GM18951 (cell line): Measurements from ENCODE around the gene FRS3.
"Not testable (repeated sequence)": the region's sequence is repeated elsewhere in the genome, so short reads cannot be mapped to it uniquely, and the experiment has no call there.

Experiments
- POLR2A ChIP-seq: IDR thresholded peaks from 4 replicates; pipeline ENCODE4 v1.6.1; 2011; ENCODE audit warnings: mild to moderate bottlenecking; ENCODE audit not compliant: insufficient read length, insufficient read depth; ENCODE audit errors: extremely low read depth
- in situ Hi-C: fragments of 300-500 bp; cut with MboI; formaldehyde crosslinking; loops from one replicate; pipeline ENCODE4 v1.12.0; 2022; ENCODE audit warnings: low sequenced_read_pairs, mixed read lengths, inconsistent platforms; ENCODE audit not compliant: unreplicated experiment

Gene FRS3

GRCh38 chr6:41771058-41771983 lies 8.4 kb downstream of the FRS3 start:
- TF ChIP-seq POLR2A, result no peak
- in situ Hi-C loops, result no loop called here

DNA sequence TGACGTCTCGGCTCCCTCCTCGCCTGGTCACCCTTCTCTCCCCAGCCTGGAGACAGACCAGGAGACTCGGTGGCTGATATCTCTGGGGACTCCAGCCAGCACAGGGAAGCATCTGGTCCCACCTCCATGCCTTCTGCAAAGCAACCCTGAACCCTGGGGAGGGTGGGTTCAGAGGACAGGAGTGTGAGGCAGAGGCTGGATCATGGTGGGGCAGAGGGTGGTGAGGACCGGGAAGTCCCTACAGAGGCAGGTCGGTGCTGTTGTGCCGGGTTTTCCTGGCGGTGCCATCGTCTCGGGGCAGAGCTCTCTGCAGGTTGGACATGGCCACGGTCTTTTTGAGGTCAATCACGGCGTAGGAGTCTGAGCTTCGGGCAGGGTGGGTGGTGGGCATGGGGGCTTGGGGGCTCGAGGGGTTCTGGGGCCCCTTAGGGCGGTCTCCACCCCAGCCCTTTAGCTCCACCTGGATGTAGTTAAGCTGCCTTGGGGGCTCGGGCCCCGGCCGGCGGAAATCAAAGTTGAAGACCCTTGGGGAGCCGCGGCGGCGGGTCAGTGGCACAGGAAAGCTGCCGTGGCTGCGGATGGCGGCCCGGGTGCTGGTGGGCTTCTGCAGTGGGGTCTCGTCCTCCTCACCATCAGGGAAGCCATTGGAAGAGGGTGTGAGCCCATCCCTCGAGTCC lies 9.2 kb downstream of the FRS3 start:
- TF ChIP-seq POLR2A, result no peak
- in situ Hi-C loops, result no loop called here

GRCh38 chr6:41769376-41769775 lies 10.3 kb downstream of the FRS3 start:
- in situ Hi-C loops, result no loop called here
- TF ChIP-seq POLR2A, result no peak

DNA sequence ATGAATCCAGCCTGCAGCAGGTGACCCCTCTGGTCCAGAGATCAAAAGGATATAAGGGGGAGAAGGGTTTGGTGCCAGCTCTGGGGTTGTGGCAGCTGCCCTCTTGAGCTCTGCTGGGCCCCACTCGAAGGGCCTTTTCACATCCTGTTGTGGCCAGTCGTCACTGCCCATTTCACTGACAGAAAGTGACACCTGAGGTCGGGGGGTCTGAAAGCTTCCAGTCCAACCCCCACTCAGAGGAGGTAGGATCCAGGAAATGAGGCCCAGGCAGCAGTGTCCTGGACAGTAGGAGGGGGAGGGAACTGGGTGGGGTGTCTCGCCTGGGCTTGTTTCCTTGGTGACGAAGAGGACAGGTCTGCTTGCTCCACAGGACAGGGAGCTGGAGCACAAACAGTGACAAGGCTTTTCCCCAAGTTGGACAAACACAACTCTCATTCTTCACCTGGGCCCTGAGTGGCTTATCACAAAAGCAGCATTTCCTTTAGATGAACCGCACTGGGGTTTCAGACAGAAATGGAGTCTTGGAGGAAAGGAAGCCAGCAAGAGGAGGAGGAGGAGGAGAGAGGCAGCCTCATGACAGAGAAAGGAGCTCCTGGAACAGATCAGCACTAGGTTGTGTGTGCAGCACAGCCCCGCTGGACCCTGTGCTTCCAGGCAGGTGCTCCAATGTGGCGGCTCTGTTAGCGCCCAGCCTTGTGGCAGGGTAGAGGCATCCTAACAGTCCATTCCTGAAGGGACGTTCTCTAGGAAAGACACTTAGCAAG lies 11.0 kb downstream of the FRS3 start:
- TF ChIP-seq POLR2A, result no peak
- in situ Hi-C loops, result no loop called here

GRCh38 chr6:41767112-41767833 lies 12.4 kb downstream of the FRS3 start:
- in situ Hi-C loops, result no loop called here
- TF ChIP-seq POLR2A, result no peak

GRCh38 chr6:41766043-41766664 lies 13.5 kb downstream of the FRS3 start:
- in situ Hi-C loops, result not testable (repeated sequence)

- in situ Hi-C loops, result no loop called here
- no peak for TF ChIP-seq POLR2A
These were observed 16.2 kb downstream of the FRS3 start for GRCh38 chr6:41763470-41763869.

- in situ Hi-C loops, result no loop called here
- TF ChIP-seq POLR2A, result no peak
These were observed 19.7 kb downstream of the FRS3 start for GRCh38 chr6:41759905-41760579.

DNA sequence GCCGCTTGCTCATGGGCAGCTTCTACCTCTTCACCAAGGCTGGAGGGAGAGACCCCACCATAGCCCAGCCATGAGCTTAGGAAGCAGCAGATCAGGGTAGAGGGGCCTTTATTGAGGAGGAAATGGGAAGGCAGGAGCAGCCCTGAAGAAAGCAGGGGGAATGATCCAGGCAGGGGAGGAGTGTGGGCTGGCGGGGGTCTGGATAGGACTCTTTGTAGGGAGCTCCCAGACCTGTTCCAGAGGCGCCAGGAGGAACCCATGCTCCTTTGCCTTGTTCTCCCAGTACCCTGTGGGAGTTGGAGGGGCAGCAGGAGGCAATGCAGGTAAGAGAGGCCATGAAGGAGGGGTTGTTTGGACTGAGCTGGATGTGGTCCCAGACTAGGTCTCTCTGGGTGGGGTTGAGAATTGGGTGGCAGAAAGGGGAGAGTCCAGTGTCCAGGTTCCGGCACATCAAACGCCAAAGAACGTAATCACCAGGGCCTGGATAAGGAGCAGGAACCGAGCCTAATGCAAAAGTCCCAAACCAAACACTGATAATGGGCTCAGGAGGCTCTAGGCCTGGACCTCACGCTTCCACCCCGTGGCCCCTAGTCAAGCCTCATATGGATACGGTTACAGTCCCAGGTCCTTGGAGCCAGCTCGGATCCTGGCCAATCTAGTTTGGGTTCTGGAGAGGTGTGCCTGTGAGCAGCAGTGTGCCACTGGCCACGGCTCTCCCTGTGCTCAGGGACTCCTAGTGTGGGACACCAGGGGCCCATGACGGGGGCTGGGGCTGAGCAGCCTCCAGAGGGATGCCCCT lies 20.4 kb downstream of the FRS3 start:
- in situ Hi-C loops, result no loop called here
- TF ChIP-seq POLR2A, result no peak

- in situ Hi-C loops, result no loop called here
- no peak for TF ChIP-seq POLR2A
These were observed 21.1 kb downstream of the FRS3 start for GRCh38 chr6:41758641-41759035.

DNA sequence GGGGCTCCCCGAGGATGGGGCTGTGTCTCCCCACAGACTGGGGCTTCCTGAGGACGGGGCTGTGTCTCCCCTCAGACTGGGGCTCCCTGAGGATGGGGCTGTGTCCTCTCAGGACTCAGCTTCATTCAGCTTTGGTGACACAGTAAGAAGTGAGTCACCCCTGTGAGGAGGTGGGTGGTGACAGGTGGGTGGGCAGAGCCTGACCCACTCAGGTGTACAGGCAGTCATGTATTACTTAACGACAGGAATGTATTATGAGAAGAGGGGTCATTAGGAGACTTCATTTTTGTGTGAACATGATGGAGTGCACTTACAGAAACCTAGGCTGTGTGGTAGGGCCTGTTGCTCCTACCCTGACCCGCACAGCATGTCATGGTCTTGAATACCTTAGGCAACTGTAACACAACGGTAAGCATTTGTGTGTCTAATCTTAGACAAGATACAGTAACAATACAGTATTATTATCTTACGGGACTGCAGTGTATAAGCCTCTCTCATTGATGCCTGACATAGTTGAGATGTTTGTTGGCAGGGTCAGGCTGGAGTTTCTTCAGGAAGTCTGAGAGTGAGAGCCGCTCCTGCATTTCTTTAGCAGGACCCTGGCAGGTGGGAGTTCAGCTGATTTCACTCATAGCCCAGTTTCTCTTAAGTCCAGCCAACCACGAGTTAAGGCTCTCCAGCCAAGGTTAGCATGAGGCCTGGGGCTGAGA lies 21.6 kb downstream of the FRS3 start:
- no peak for TF ChIP-seq POLR2A
- in situ Hi-C loops, result no loop called here

- TF ChIP-seq POLR2A, result no peak
- in situ Hi-C loops, result no loop called here
These were observed 22.4 kb downstream of the FRS3 start for GRCh38 chr6:41757271-41757670.
